Measurements from ENCODE around the gene SLC2A10.

The SLC2A10 gene

GRCh38 chr20:46784436-46785127, 75.1 kb downstream of the SLC2A10 start:
- Histone ChIP-seq H3K9ac (ENCODE audit: low read length) (no peak overlapping the region), H3K36me3 (replicated peaks; ENCODE audit: low read depth, low read length) (no peaks in the 10 kb centered on the region), H3K27me3 (ENCODE audit: low read depth, low read length) (no peaks in the 10 kb centered on the region), H3K4me2 (ENCODE audit: low read length) (no peak overlapping the region), H3K79me2 (ENCODE audit: low read length) (no peaks in the 10 kb centered on the region), H3K4me1 (ENCODE audit: low read length) (no peaks in the 10 kb centered on the region), H3K4me3 (ENCODE audit: low read length) (no peak overlapping the region), H4K20me1 (ENCODE audit: insufficient read depth, low read length) (no peaks in the 10 kb centered on the region), H3K9me3 (ENCODE audit: insufficient read depth, low read length) (no peaks in the 10 kb centered on the region), H2AFZ (ENCODE audit: low read depth, low read length) (no peak overlapping the region), H3K27ac (ENCODE audit: low read length) (no peak overlapping the region)
- no peak for TF ChIP-seq CTCF (IDR thresholded peaks at IDR 0.05; ENCODE audit: low read depth, low read length)
- TF ChIP-seq EZH2phosphoT487 (IDR thresholded peaks at IDR 0.05; ENCODE audit: low read depth): no peak

Measured in OCI-LY3 (cell line).